ENCODE results near the gene SLBP. TPM values are rescaled to one million over a fixed set of nuclear protein-coding genes. Genes with fewer than 3 reads are reported as not detected.

SLBP gene
- total and polyA plus RNA-seq, 2 of the 8 experiments (the other 6 are each of a cell fraction or from before 2014, with no cell fraction given): 44.1 to 49.0 TPM

- POLR2A ChIA-PET (ENCODE audit: partially characterized antibody): interaction anchor here (0.8 to 7.9 kb wide), 17 partner anchors 9 to 159 kb away, joined by 3 to 100 read pairs (median 4); partner anchors contain the start of genes FGFR3, TACC3 and TMEM129
- DNase-seq (ENCODE audit: low read depth in 1 of 2, low spot score in 2 of 2): no peak
- TF ChIP-seq TBP (IDR thresholded peaks at IDR 0.05; ENCODE audit: low read depth, low read length) (0 out of 2 replicates have a peak, but pooled peaks have one; percentile 25), CEBPB (IDR thresholded peaks at IDR 0.05; ENCODE audit: low read depth, low read length) (no peak), NRF1 (IDR thresholded peaks at IDR 0.05; ENCODE audit: low read depth, low read length) (no peak), JUN (IDR thresholded peaks at IDR 0.05; ENCODE audit: low read depth, low read length) (no peak), SUZ12 (IDR thresholded peaks at IDR 0.05; ENCODE audit: low read length) (peak; percentile 9; the same call in 1 of the 2 replicates), NANOG (IDR thresholded peaks at IDR 0.05; ENCODE audit: insufficient read depth, low read depth, low read length, poor library complexity, severe bottlenecking) (no peak), KDM4A (IDR thresholded peaks at IDR 0.05; ENCODE audit: low read depth, low read length, severe bottlenecking) (peak; percentile 24), CBX8 (IDR thresholded peaks at IDR 0.05; ENCODE audit: borderline replicate concordance, low read depth, low read length) (no peak), PHF8 (conservative IDR thresholded peaks at IDR 0.05; ENCODE audit: low read depth, low read length) (no peak), TAF1 (IDR thresholded peaks at IDR 0.05; ENCODE audit: low read depth, low read length) (no peak)
Observed at GRCh38 chr4:1711571-1712215, 426 bp downstream of the SLBP start.

More at GRCh38 chr4:1711571-1712215, 426 bp downstream of the SLBP start:
- peak overlapping the region; percentile 32 for H3K18ac ChIP-seq (ENCODE audit: extremely low read depth, low read length)
- H3K14ac ChIP-seq (ENCODE audit: insufficient read length): no peak overlapping the region
- H3K27ac ChIP-seq (ENCODE audit: low read depth, low read length): peak overlapping the region; percentile 95; the same call in 1 of the 2 replicates
- H3K23ac ChIP-seq (ENCODE audit: insufficient read length): no peak overlapping the region
- no peak overlapping the region for H2BK20ac ChIP-seq (ENCODE audit: low read length)
- H2AFZ ChIP-seq (ENCODE audit: low read length): no peak overlapping the region
- peak overlapping the region; percentile 87 to 97 (median 89) for H3K9ac ChIP-seq (replicated peaks in 1 of 4; ENCODE audit: extremely low read depth in 1 of 4, low read depth in 3 of 4, low read length in 3 of 4)
- peak overlapping the region; percentile 52 to 89 (median 86) for H3K4me3 ChIP-seq (ENCODE audit: extremely low read depth in 1 of 4, insufficient read depth in 2 of 4, low read depth in 3 of 4, low read length in 4 of 4)
- H3K4me2 ChIP-seq (ENCODE audit: insufficient read depth in 1 of 2, low read depth in 2 of 2, low read length in 2 of 2): peak overlapping the region; percentile 84 to 86
- H4K20me1 ChIP-seq (replicated peaks in 1 of 2; ENCODE audit: control insufficient read depth in 1 of 2, insufficient read depth in 2 of 2, low read length in 2 of 2): peaks cover 3 to 16% of the 10 kb centered on the region in 2 experiments
- CTCF ChIA-PET (ENCODE audit: partially characterized antibody): no interaction called here
- H3K9me3 ChIP-seq (ENCODE audit: insufficient read depth in 2 of 2, low read depth in 1 of 2, low read length in 1 of 2): no peaks in the 10 kb centered on the region
- H4K5ac ChIP-seq (ENCODE audit: insufficient read length, low read depth, low read length): no peak overlapping the region
- no peak overlapping the region for H4K91ac ChIP-seq (replicated peaks; ENCODE audit: insufficient read length, low read length)
- peak overlapping the region; percentile 24 for H3K56ac ChIP-seq (replicated peaks; ENCODE audit: insufficient read length, low read depth, low read length)
- WGBS, 2 experiments (ENCODE audit: extremely low coverage in 1 of 2, insufficient coverage in 1 of 2, insufficient read length in 1 of 2, insufficient replicate concordance in 2 of 2, low coverage in 1 of 2, low lambda C conversion rate in 2 of 2, missing lambda C conversion rate in 1 of 2): 1% methylated on average over 19 of the region's 85 CpGs; no CpG with 5 or more reads in 1 of the 2 experiments
- peaks cover 12% of the 10 kb centered on the region; the same call in 1 of the 2 replicates for H3K23me2 ChIP-seq (ENCODE audit: low read depth, low read length)
- no peak overlapping the region for H2BK5ac ChIP-seq (ENCODE audit: low read depth, low read length)
- H3K79me1 ChIP-seq (ENCODE audit: low read depth, low read length): peaks cover 13% of the 10 kb centered on the region
- 0 out of 2 replicates have a peak overlapping the region, but pooled peaks have one; percentile 27 for H2BK12ac ChIP-seq (ENCODE audit: low read depth, low read length)
- H3K27me3 ChIP-seq (replicated peaks in 1 of 4; ENCODE audit: control insufficient read depth in 3 of 4, extremely low read depth in 1 of 4, insufficient read depth in 3 of 4, low read length in 3 of 4): no peaks in the 10 kb centered on the region
- FAIRE-seq: no peak
- H4K8ac ChIP-seq (ENCODE audit: extremely low read depth, insufficient read depth, low read length): peak overlapping the region; percentile 90; the same call in 1 of the 2 replicates
- no peak overlapping the region for H3K4ac ChIP-seq (replicated peaks; ENCODE audit: insufficient read length, low read depth, low read length)
- H2AK5ac ChIP-seq (ENCODE audit: low read depth, low read length): 0 out of 2 replicates have a peak overlapping the region, but pooled peaks have one; percentile 75
- peaks cover 13 to 34% of the 10 kb centered on the region in 2 experiments for H3K79me2 ChIP-seq (ENCODE audit: control insufficient read depth in 1 of 2, insufficient read depth in 2 of 2, low read length in 2 of 2)
- H2BK15ac ChIP-seq (ENCODE audit: low read length): no peak overlapping the region
- peaks cover 0 to 7% (median 4%) of the 10 kb centered on the region in 4 experiments; a peak in 4 of 8 replicates for H3K36me3 ChIP-seq (ENCODE audit: control insufficient read depth in 2 of 4, insufficient read depth in 4 of 4, low read length in 3 of 4)
- no peak overlapping the region for H2BK120ac ChIP-seq (replicated peaks; ENCODE audit: low read depth, low read length)
- peaks cover 0 to 12% (median 3%) of the 10 kb centered on the region in 4 experiments; a peak in 4 of 7 replicates for H3K4me1 ChIP-seq (replicated peaks in 1 of 4; ENCODE audit: control insufficient read depth in 3 of 4, insufficient read depth in 4 of 4, low read length in 3 of 4)

Measured in H1 (cell line).